Measurements from ENCODE around the gene TMEM33. TPM values are rescaled to one million over a fixed set of nuclear protein-coding genes. Genes with fewer than 3 reads are reported as not detected.

The TMEM33 gene
- total and polyA plus RNA-seq, 9 donors = 11.9 to 24.5 (median 16.7) TPM

- no peak for DNase-seq
- Histone ChIP-seq H3K9me3 (replicated peaks; ENCODE audit: control insufficient read depth, low read depth, low read length) (no peaks in the 10 kb centered on the region), H3K4me1 (ENCODE audit: control insufficient read depth, insufficient read depth, low read length) (peaks cover 8% of the 10 kb centered on the region), H3K4me3 (ENCODE audit: low read length) (peak overlapping the region; percentile 99), H3K27me3 (ENCODE audit: control insufficient read depth, insufficient read depth, low read length) (peaks cover 6% of the 10 kb centered on the region), H3K27ac (ENCODE audit: low read length) (no peak overlapping the region), H3K36me3 (ENCODE audit: control insufficient read depth, insufficient read depth, low read length) (peaks cover 3% of the 10 kb centered on the region)
- 89% methylated on average over 4 of the region's 9 CpGs for WGBS (ENCODE audit: insufficient coverage)
These were observed 722 bp upstream of the TMEM33 start for GRCh38 chr4:41934514-41934900.

GRCh38 chr4:41935652-41936021 is 408 bp downstream of the TMEM33 start:
- Histone ChIP-seq H3K27me3 (ENCODE audit: control insufficient read depth, insufficient read depth, low read length) (peaks cover 6% of the 10 kb centered on the region), H3K4me1 (ENCODE audit: control insufficient read depth, insufficient read depth, low read length) (peaks cover 8% of the 10 kb centered on the region), H3K9me3 (replicated peaks; ENCODE audit: control insufficient read depth, low read depth, low read length) (no peaks in the 10 kb centered on the region), H3K4me3 (ENCODE audit: low read length) (peak overlapping the region; percentile 99), H3K27ac (ENCODE audit: low read length) (peak overlapping the region; percentile 86), H3K36me3 (ENCODE audit: control insufficient read depth, insufficient read depth, low read length) (peaks cover 6% of the 10 kb centered on the region)
- WGBS (ENCODE audit: insufficient coverage) = 0% methylated on average over 1 of the region's 12 CpGs
- no peak for DNase-seq

GRCh38 chr4:41939016-41939626 is 3.9 kb downstream of the TMEM33 start:
- no peak overlapping the region for H3K27ac ChIP-seq (ENCODE audit: low read length)
- H3K4me1 ChIP-seq (ENCODE audit: control insufficient read depth, insufficient read depth, low read length) = peaks cover 8% of the 10 kb centered on the region
- H3K36me3 ChIP-seq (ENCODE audit: control insufficient read depth, insufficient read depth, low read length) = peaks cover 6% of the 10 kb centered on the region
- no peak for DNase-seq
- no peaks in the 10 kb centered on the region for H3K27me3 ChIP-seq (ENCODE audit: control insufficient read depth, insufficient read depth, low read length)
- no peaks in the 10 kb centered on the region for H3K9me3 ChIP-seq (replicated peaks; ENCODE audit: control insufficient read depth, low read depth, low read length)
- no peak overlapping the region for H3K4me3 ChIP-seq (ENCODE audit: low read length)
- whole genome bisulfite sequencing (ENCODE audit: insufficient coverage) = 86% methylated on average over 1 of the region's 3 CpGs

DNA sequence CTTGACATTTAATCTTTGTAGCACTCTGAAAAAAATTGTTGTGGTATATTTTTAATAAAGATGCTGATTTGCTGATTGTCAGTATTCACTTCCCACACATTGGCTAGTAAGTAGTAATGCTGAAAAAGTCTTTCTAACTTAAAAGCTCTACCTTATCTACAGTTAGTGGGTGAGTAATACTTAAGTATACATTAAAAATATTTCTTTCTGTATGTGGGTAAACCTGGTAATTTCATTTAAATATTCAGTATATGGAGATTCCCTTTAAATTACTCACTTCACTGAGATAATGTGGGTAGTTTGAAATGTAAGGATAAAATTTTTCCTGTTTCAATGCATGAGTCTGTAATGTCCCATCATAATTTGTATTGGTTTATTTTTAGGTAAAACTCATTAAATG is 5.6 kb downstream of the TMEM33 start:
- Histone ChIP-seq H3K4me3 (ENCODE audit: low read length) (no peak overlapping the region), H3K4me1 (ENCODE audit: control insufficient read depth, insufficient read depth, low read length) (peaks cover 6% of the 10 kb centered on the region), H3K27ac (ENCODE audit: low read length) (no peak overlapping the region), H3K9me3 (replicated peaks; ENCODE audit: control insufficient read depth, low read depth, low read length) (no peaks in the 10 kb centered on the region), H3K36me3 (ENCODE audit: control insufficient read depth, insufficient read depth, low read length) (peaks cover 6% of the 10 kb centered on the region), H3K27me3 (ENCODE audit: control insufficient read depth, insufficient read depth, low read length) (no peaks in the 10 kb centered on the region)
- DNase-seq = no peak

DNA sequence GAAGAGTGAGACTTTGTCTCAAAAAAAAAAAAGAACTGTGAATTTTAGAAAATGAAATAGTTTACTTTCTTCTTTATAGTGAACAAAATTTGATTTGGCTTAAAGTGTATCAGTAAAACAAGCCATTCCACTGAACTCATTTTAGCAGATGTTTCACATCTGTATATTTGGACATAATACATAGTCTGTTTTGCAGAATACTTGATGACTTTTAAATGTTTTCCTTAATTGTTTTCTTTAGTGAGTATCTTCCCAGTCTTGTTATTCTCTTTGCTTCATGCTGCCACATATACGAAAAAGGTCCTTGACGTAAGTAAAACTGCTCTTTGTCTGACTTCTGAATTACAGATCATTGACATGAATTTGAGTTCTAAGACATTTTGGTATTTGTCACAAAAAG is 8.3 kb downstream of the TMEM33 start:
- Histone ChIP-seq H3K9me3 (replicated peaks; ENCODE audit: control insufficient read depth, low read depth, low read length) (no peaks in the 10 kb centered on the region), H3K27ac (ENCODE audit: low read length) (no peak overlapping the region), H3K4me1 (ENCODE audit: control insufficient read depth, insufficient read depth, low read length) (no peaks in the 10 kb centered on the region), H3K36me3 (ENCODE audit: control insufficient read depth, insufficient read depth, low read length) (peaks cover 6% of the 10 kb centered on the region), H3K4me3 (ENCODE audit: low read length) (no peak overlapping the region), H3K27me3 (ENCODE audit: control insufficient read depth, insufficient read depth, low read length) (no peaks in the 10 kb centered on the region)
- no CpG with 5 or more reads among the region's 2 CpGs for WGBS (ENCODE audit: insufficient coverage)
- DNase-seq = peak; percentile 41

- DNase-seq = no peak
- H3K4me1 ChIP-seq (ENCODE audit: control insufficient read depth, insufficient read depth, low read length) = no peaks in the 10 kb centered on the region
- H3K36me3 ChIP-seq (ENCODE audit: control insufficient read depth, insufficient read depth, low read length) = peaks cover 4% of the 10 kb centered on the region
- no peaks in the 10 kb centered on the region for H3K27me3 ChIP-seq (ENCODE audit: control insufficient read depth, insufficient read depth, low read length)
- no peak overlapping the region for H3K4me3 ChIP-seq (ENCODE audit: low read length)
- no peak overlapping the region for H3K27ac ChIP-seq (ENCODE audit: low read length)
- no peaks in the 10 kb centered on the region for H3K9me3 ChIP-seq (replicated peaks; ENCODE audit: control insufficient read depth, low read depth, low read length)
These were observed 8.9 kb downstream of the TMEM33 start for GRCh38 chr4:41944089-41944488.

GRCh38 chr4:41949531-41949930 is 14.3 kb downstream of the TMEM33 start:
- no peak overlapping the region for H3K27ac ChIP-seq (ENCODE audit: low read length)
- H3K4me1 ChIP-seq (ENCODE audit: control insufficient read depth, insufficient read depth, low read length) = no peaks in the 10 kb centered on the region
- peaks cover 6% of the 10 kb centered on the region for H3K36me3 ChIP-seq (ENCODE audit: control insufficient read depth, insufficient read depth, low read length)
- H3K4me3 ChIP-seq (ENCODE audit: low read length) = no peak overlapping the region
- DNase-seq = peak; percentile 30
- H3K27me3 ChIP-seq (ENCODE audit: control insufficient read depth, insufficient read depth, low read length) = no peaks in the 10 kb centered on the region
- no peaks in the 10 kb centered on the region for H3K9me3 ChIP-seq (replicated peaks; ENCODE audit: control insufficient read depth, low read depth, low read length)
- 38% methylated on average over 1 of the region's 3 CpGs for WGBS (ENCODE audit: insufficient coverage)

- no CpG with 5 or more reads among the region's 1 CpG for WGBS (ENCODE audit: insufficient coverage)
- no peak overlapping the region for H3K27ac ChIP-seq (ENCODE audit: low read length)
- no peaks in the 10 kb centered on the region for H3K9me3 ChIP-seq (replicated peaks; ENCODE audit: control insufficient read depth, low read depth, low read length)
- H3K36me3 ChIP-seq (ENCODE audit: control insufficient read depth, insufficient read depth, low read length) = no peaks in the 10 kb centered on the region
- no peak overlapping the region for H3K4me3 ChIP-seq (ENCODE audit: low read length)
- DNase-seq = no peak
- no peaks in the 10 kb centered on the region for H3K27me3 ChIP-seq (ENCODE audit: control insufficient read depth, insufficient read depth, low read length)
- no peaks in the 10 kb centered on the region for H3K4me1 ChIP-seq (ENCODE audit: control insufficient read depth, insufficient read depth, low read length)
These were observed 22.4 kb downstream of the TMEM33 start for GRCh38 chr4:41957634-41958033.

- WGBS (ENCODE audit: insufficient coverage) = no CpG with 5 or more reads among the region's 4 CpGs
- Histone ChIP-seq H3K27me3 (ENCODE audit: control insufficient read depth, insufficient read depth, low read length) (no peaks in the 10 kb centered on the region), H3K36me3 (ENCODE audit: control insufficient read depth, insufficient read depth, low read length) (no peaks in the 10 kb centered on the region), H3K9me3 (replicated peaks; ENCODE audit: control insufficient read depth, low read depth, low read length) (no peaks in the 10 kb centered on the region), H3K4me1 (ENCODE audit: control insufficient read depth, insufficient read depth, low read length) (no peaks in the 10 kb centered on the region), H3K27ac (ENCODE audit: low read length) (no peak overlapping the region), H3K4me3 (ENCODE audit: low read length) (no peak overlapping the region)
- no peak for DNase-seq
These were observed 27.9 kb downstream of the TMEM33 start for GRCh38 chr4:41963105-41963504.

- Histone ChIP-seq H3K9me3 (replicated peaks; ENCODE audit: control insufficient read depth, low read depth, low read length) (peaks cover 2% of the 10 kb centered on the region), H3K4me3 (ENCODE audit: low read length) (no peak overlapping the region), H3K27ac (ENCODE audit: low read length) (no peak overlapping the region), H3K36me3 (ENCODE audit: control insufficient read depth, insufficient read depth, low read length) (no peaks in the 10 kb centered on the region), H3K4me1 (ENCODE audit: control insufficient read depth, insufficient read depth, low read length) (no peaks in the 10 kb centered on the region), H3K27me3 (ENCODE audit: control insufficient read depth, insufficient read depth, low read length) (no peaks in the 10 kb centered on the region)
- no peak for DNase-seq
- no CpG with 5 or more reads among the region's 1 CpG for WGBS (ENCODE audit: insufficient coverage)
These were observed 29.2 kb downstream of the TMEM33 start for GRCh38 chr4:41964401-41964800.

GRCh38 chr4:41967392-41967791 is 32.2 kb downstream of the TMEM33 start:
- Histone ChIP-seq H3K4me1 (ENCODE audit: control insufficient read depth, insufficient read depth, low read length) (no peaks in the 10 kb centered on the region), H3K9me3 (replicated peaks; ENCODE audit: control insufficient read depth, low read depth, low read length) (peaks cover 2% of the 10 kb centered on the region), H3K27me3 (ENCODE audit: control insufficient read depth, insufficient read depth, low read length) (no peaks in the 10 kb centered on the region), H3K36me3 (ENCODE audit: control insufficient read depth, insufficient read depth, low read length) (no peaks in the 10 kb centered on the region), H3K27ac (ENCODE audit: low read length) (no peak overlapping the region), H3K4me3 (ENCODE audit: low read length) (no peak overlapping the region)
- WGBS (ENCODE audit: insufficient coverage) = no CpG with 5 or more reads among the region's 2 CpGs
- no peak for DNase-seq

Measured in muscle of leg (tissue), 11 donors.